HepG2 (cell line): ENCODE measurements around the gene ATF1. TPM values are rescaled to one million over a fixed set of nuclear protein-coding genes. Genes with fewer than 3 reads are reported as not detected.

Experiments used
- ATAC-seq: fragments of 200-7000 bp; cut with Tn5 transposase; 3 replicates; pipeline ENCODE4 v1.9.1; 2020; ENCODE audit warnings: mild to moderate bottlenecking, moderate library complexity
- BruUV-seq: library from RNA; stranded (reverse); fragments of 400-500 nt; replicated peaks from 2 replicates; lab custom pipeline; 2021; lab: Mats Ljungman, UMichigan
- CTCF ChIA-PET: fragments of 300-600 bp; formaldehyde crosslinking; extraction: SDS; loops from one replicate; lab custom pipeline; 2021; ENCODE audit warnings: low total read pairs, inconsistent platforms, low intra/inter-chr PET ratio; lab: Yijun Ruan, JAX
- POLR2A ChIA-PET: fragments of 350-600 bp; sonication (Branson Sonifier 250); formaldehyde crosslinking; loops from one replicate; lab custom pipeline; 2020; ENCODE audit warnings: antibody characterized with exemption, inconsistent platforms; lab: Yijun Ruan, JAX
- DNase-seq: peaks from one replicate; pipeline ENCODE4 v3.0.0-alpha.2; 2015; ENCODE audit warnings: low spot score
- FAIRE-seq: peaks from 3 replicates; lab custom pipeline; 2011; peaks lifted over from hg19 to GRCh38; lab: Jason Lieb, UNC
- H2AFZ ChIP-seq: one replicate; pipeline ENCODE4 v1.6.1; 2011; ENCODE audit warnings: low read length, inconsistent platforms
- H3K27ac ChIP-seq: fragments of 300-600 bp; 3 replicates; pipeline ENCODE4 v1.8.0; 2011; ENCODE audit warnings: mixed run types, mild to moderate bottlenecking, mixed read lengths, low read length, inconsistent platforms; ENCODE audit not compliant: insufficient read depth; ENCODE audit errors: extremely low read length
- H3K27me3 ChIP-seq, 2 experiments: fragments of 200-600 bp in 1 of 2; 2 replicates in 1 of 2; 3 replicates in 1 of 2; pipeline versions ENCODE4 v1.6.0 to v1.8.0; 2011; ENCODE audit warnings: low read length in 2 of 2, mild to moderate bottlenecking in 2 of 2, moderate library complexity in 2 of 2, inconsistent platforms in 1 of 2; ENCODE audit not compliant: insufficient read depth in 2 of 2, control insufficient read depth in 1 of 2
- H3K36me3 ChIP-seq, 2 experiments: fragments of 200-600 bp in 1 of 2; replicated peaks in 1 of 2; 2 replicates in 1 of 2; 3 replicates in 1 of 2; pipeline versions ENCODE4 v1.5.1 to v1.8.0; 2011; ENCODE audit warnings: low read length in 2 of 2, inconsistent platforms in 1 of 2; ENCODE audit not compliant: insufficient read depth in 2 of 2, control insufficient read depth in 1 of 2
- H3K4me1 ChIP-seq: 2 replicates; pipeline ENCODE4 v1.5.1; 2012; ENCODE audit warnings: low read length, inconsistent platforms; ENCODE audit not compliant: insufficient read depth
- H3K4me2 ChIP-seq: 2 replicates; pipeline ENCODE4 v1.6.0; 2011; ENCODE audit warnings: low read depth, low read length, inconsistent platforms
- H3K4me3 ChIP-seq, 3 experiments: fragments of 200-600 bp in 1 of 3; sonication (generic), shearing (Covaris generic) in 1 of 3; replicated peaks in 1 of 3; 2 replicates each; pipeline ENCODE4 v1.5.1; 2011 to 2016; ENCODE audit warnings: low read length in 3 of 3, inconsistent platforms in 2 of 3, low read depth in 2 of 3, mild to moderate bottlenecking in 2 of 3, control low read depth in 1 of 3, mixed read lengths in 1 of 3; ENCODE audit not compliant: insufficient read depth in 1 of 3
- H3K79me2 ChIP-seq: one replicate; pipeline ENCODE4 v1.6.1; 2011; ENCODE audit warnings: low read length, inconsistent platforms; ENCODE audit not compliant: insufficient read depth
- H3K9ac ChIP-seq: 2 replicates; pipeline ENCODE4 v1.6.0; 2011; ENCODE audit warnings: mild to moderate bottlenecking, low read depth, low read length, inconsistent platforms; ENCODE audit not compliant: insufficient read depth
- H3K9me3 ChIP-seq: 2 replicates; pipeline ENCODE4 v1.5.1; 2012; ENCODE audit warnings: mild to moderate bottlenecking, low read length
- H4K20me1 ChIP-seq: 2 replicates; pipeline ENCODE4 v1.6.0; 2011; ENCODE audit warnings: inconsistent platforms, mild to moderate bottlenecking, low read length, moderate library complexity; ENCODE audit not compliant: insufficient read depth
- GMEB1 ChIP-seq: sonication (generic); formaldehyde crosslinking; IDR thresholded peaks from 2 replicates; pipeline ENCODE4 v1.5.1; 2020; ENCODE audit warnings: missing genetic modification reagents, mild to moderate bottlenecking, borderline replicate concordance
- HMG20B ChIP-seq: conservative IDR thresholded peaks from 2 replicates; pipeline ENCODE4 v1.6.1; 2016; ENCODE audit warnings: missing genetic modification reagents, missing compliant biosample characterization
- RBM22 ChIP-seq: fragments of 200-400 bp; formaldehyde crosslinking; optimal IDR thresholded peaks from 2 replicates; pipeline ENCODE3; 2017; ENCODE audit warnings: mild to moderate bottlenecking, low read length, moderate library complexity
- ZBTB14 ChIP-seq: sonication (generic); formaldehyde crosslinking; IDR thresholded peaks from 2 replicates; pipeline ENCODE4 v1.4.0; 2020; ENCODE audit warnings: missing genetic modification reagents
- ZFP36 ChIP-seq: fragments of 150-350 bp; IDR thresholded peaks from 2 replicates; pipeline ENCODE4 v1.6.1; 2018; ENCODE audit warnings: borderline replicate concordance, low read length, low read depth; ENCODE audit not compliant: partially characterized antibody
- ZNF264 ChIP-seq: sonication (generic); formaldehyde crosslinking; IDR thresholded peaks from 2 replicates; pipeline ENCODE4 v1.4.0; 2020; ENCODE audit warnings: missing genetic modification reagents
- ZNF644 ChIP-seq: IDR thresholded peaks from 2 replicates; pipeline ENCODE4 v1.6.1; 2016; ENCODE audit warnings: low read depth
- ZNF850 ChIP-seq: sonication (generic); formaldehyde crosslinking; conservative IDR thresholded peaks from 2 replicates; pipeline ENCODE4 v1.9.0; 2021; ENCODE audit warnings: mild to moderate bottlenecking, missing genetic modification reagents
- WGBS: methylation state at CpG from one replicate; pipeline ENCODE4 v1.1.6; 2017; ENCODE audit warnings: low lambda C conversion rate; 5-methylcytosine and 5-hydroxymethylcytosine counted together
- in situ Hi-C: cut with HindIII; loops from 2 replicates; pipeline ENCODE4 v1.10.0; 2017; ENCODE audit warnings: low pct_unique_long_range_greater_than_20kb; ENCODE audit not compliant: extremely low pct_ligation_motif_present
- intact Hi-C: fragments of 100-400 bp; cut with micrococcal nuclease; formaldehyde crosslinking; loops from one replicate; pipeline ENCODE4 v1.10.0; 2022; ENCODE audit not compliant: unreplicated experiment
- polyA plus RNA-seq, 8 experiments: library from polyadenylated mRNA; depleted of rRNA in 3 of 8; stranded (reverse) in 7 of 8; unstranded in 1 of 8; fragments of >200 nt; fragmentation: Illumina TruSeq in 4 of 8; extraction: Trizol in 4 of 8; gene quantifications; 2 replicates each; pipeline versions ENCODE4 v1.2.1 to v1.2.3, GENCODE V29; 2011 to 2016; ENCODE audit warnings: low read depth in 4 of 8, missing spikeins in 1 of 8, mixed read lengths in 1 of 8; ENCODE audit not compliant: insufficient read depth in 1 of 8
- total RNA-seq, 5 experiments: library from RNA; depleted of rRNA; stranded (reverse); fragments of >200 nt; fragmentation: Illumina TruSeq; extraction: Trizol; gene quantifications; 2 replicates each; pipeline ENCODE4 v1.2.3, GENCODE V29; 2016; ENCODE audit warnings: low read depth in 1 of 5

The ATF1 gene
- total and polyA plus RNA-seq, 2 of the 13 experiments (the other 11 are each of a cell fraction or from before 2014, with no cell fraction given), result 29.3 to 52.0 TPM

- no peak for FAIRE-seq
- WGBS, result 100% methylated on average over 1 of the region's 1 CpG
- no peak overlapping the region for H3K4me2 ChIP-seq
- H3K36me3 ChIP-seq, result peaks cover 9 to 37% of the 10 kb centered on the region in 2 experiments
- BruUV-seq, result no TSS peak
- no peak for TF ChIP-seq ZNF644 (CRISPR knock-in tag)
- peak; percentile 34 for TF ChIP-seq RBM22
- TF ChIP-seq, all 625 proteins: peak for 1
- Histone ChIP-seq H3K4me3 (no peak overlapping the region), H3K4me1 (peaks cover 14% of the 10 kb centered on the region), H3K9ac (no peak overlapping the region), H3K79me2 (no peaks in the 10 kb centered on the region), H4K20me1 (no peaks in the 10 kb centered on the region), H3K27me3 (no peaks in the 10 kb centered on the region), H2AFZ (no peak overlapping the region), H3K27ac (no peak overlapping the region), H3K9me3 (no peaks in the 10 kb centered on the region)
- in situ Hi-C loops, result no loop called here
- POLR2A ChIA-PET, result no interaction called here
- intact Hi-C loops, result no loop called here
- ATAC-seq (no peak), DNase-seq (no peak)
- CTCF ChIA-PET, result no interaction called here
These were observed 16.1 kb upstream of the ATF1 start for GRCh38 chr12:50747817-50748216.

GRCh38 chr12:50749459-50749882 lies 14.4 kb upstream of the ATF1 start:
- CTCF ChIA-PET, result no interaction called here
- H3K9ac ChIP-seq, result no peak overlapping the region
- POLR2A ChIA-PET, result interaction anchor here (1.1 kb wide), 1 partner anchor 8 kb away, joined by 3 read pairs; no protein-coding TSS in a partner anchor
- H3K79me2 ChIP-seq, result no peaks in the 10 kb centered on the region
- TF ChIP-seq ZBTB14 (CRISPR knock-in tag) (no peak), GMEB1 (CRISPR knock-in tag) (no peak), ZNF264 (CRISPR knock-in tag) (peak; percentile 73; the same call in 1 of the 2 replicates), ZFP36 (no peak), RBM22 (peak; percentile 54), ZNF850 (CRISPR knock-in tag) (no peak), HMG20B (CRISPR knock-in tag) (no peak)
- in situ Hi-C loops, result no loop called here
- H3K4me2 ChIP-seq, result no peak overlapping the region
- no TSS peak for BruUV-seq
- H3K9me3 ChIP-seq, result no peaks in the 10 kb centered on the region
- DNase-seq, result no peak
- H3K27me3 ChIP-seq, result no peaks in the 10 kb centered on the region
- ATAC-seq, result no peak
- H3K4me3 ChIP-seq, result no peak overlapping the region
- H3K36me3 ChIP-seq, result peaks cover 6 to 26% of the 10 kb centered on the region in 2 experiments
- FAIRE-seq, result no peak
- no peak overlapping the region for H3K27ac ChIP-seq
- H3K4me1 ChIP-seq, result peaks cover 14% of the 10 kb centered on the region
- 91% methylated on average over 2 of the region's 2 CpGs for WGBS
- intact Hi-C loops, result no loop called here
- no peaks in the 10 kb centered on the region for H4K20me1 ChIP-seq
- no peak overlapping the region for H2AFZ ChIP-seq
